ENCODE data around the gene KLK5.
"Not testable (repeated sequence)": the region's sequence is repeated elsewhere in the genome, so short reads cannot be mapped to it uniquely, and the experiment has no call there.

KLK5 gene

GRCh38 chr19:50952910-50953309 is at the start of gene KLK5:
Gene KLK5 (minus strand): TSS chr19:50953038. CDS start chr19:50952657, 381 bp downstream.
- Histone ChIP-seq H3K4me1 (no peaks in the 10 kb centered on the region), H3K4me3 (no peak within 1 kb of the TSS), H3K4me2 (no peak within 1 kb of the TSS), H3K9ac (no peak within 1 kb of the TSS), H3K9me3 (no peaks in the 10 kb centered on the region), H3K36me3 (no peaks in the 10 kb centered on the region), H3K27me3 (no peaks in the 10 kb centered on the region), H3K27ac (no peak within 1 kb of the TSS), H4K20me1 (no peaks in the 10 kb centered on the region)
- no peak for TF ChIP-seq Cebpa-rat (IDR thresholded peaks at IDR 0.05)

GRCh38 chr19:51002089-51002532 is 49.3 kb upstream of the KLK5 start:
- Histone ChIP-seq H3K9me3 (no peaks in the 10 kb centered on the region), H3K4me3 (no peak overlapping the region), H3K27ac (no peak overlapping the region), H3K4me1 (peaks cover 12% of the 10 kb centered on the region), H3K36me3 (no peaks in the 10 kb centered on the region), H3K27me3 (no peaks in the 10 kb centered on the region), H3K9ac (no peak overlapping the region), H3K4me2 (peak overlapping the region; percentile 42), H4K20me1 (no peaks in the 10 kb centered on the region)
- TF ChIP-seq Cebpa-rat (IDR thresholded peaks at IDR 0.05), result no peak

GRCh38 chr19:51001515-51001914 is 48.7 kb upstream of the KLK5 start, which contains the start of gene KLK8:
Gene KLK8 (minus strand): TSS chr19:51001604. CDS start chr19:51001167, 437 bp downstream.
- H3K4me3 ChIP-seq, result no peak within 1 kb of the TSS
- peaks cover 12% of the 10 kb centered on the region for H3K4me1 ChIP-seq
- no peak within 1 kb of the TSS for H3K27ac ChIP-seq
- H3K9me3 ChIP-seq, result no peaks in the 10 kb centered on the region
- no peaks in the 10 kb centered on the region for H4K20me1 ChIP-seq
- no peaks in the 10 kb centered on the region for H3K27me3 ChIP-seq
- H3K4me2 ChIP-seq, result peak within 1 kb of the TSS; percentile 42
- no peaks in the 10 kb centered on the region for H3K36me3 ChIP-seq
- H3K9ac ChIP-seq, result no peak within 1 kb of the TSS
- no peak for TF ChIP-seq Cebpa-rat (IDR thresholded peaks at IDR 0.05)

GRCh38 chr19:51000981-51001380 is 48.1 kb upstream of the KLK5 start:
- Histone ChIP-seq H3K9ac (no peak overlapping the region), H3K9me3 (no peaks in the 10 kb centered on the region), H3K36me3 (no peaks in the 10 kb centered on the region), H3K4me1 (peaks cover 12% of the 10 kb centered on the region), H3K4me3 (no peak overlapping the region), H3K27ac (no peak overlapping the region), H4K20me1 (no peaks in the 10 kb centered on the region), H3K27me3 (no peaks in the 10 kb centered on the region), H3K4me2 (no peak overlapping the region)
- no peak for TF ChIP-seq Cebpa-rat (IDR thresholded peaks at IDR 0.05)

- H3K9me3 ChIP-seq, result no peaks in the 10 kb centered on the region
- H3K27ac ChIP-seq, result no peak overlapping the region
- H3K4me1 ChIP-seq, result peaks cover 12% of the 10 kb centered on the region
- H3K36me3 ChIP-seq, result no peaks in the 10 kb centered on the region
- H4K20me1 ChIP-seq, result no peaks in the 10 kb centered on the region
- H3K4me2 ChIP-seq, result no peak overlapping the region
- H3K27me3 ChIP-seq, result no peaks in the 10 kb centered on the region
- H3K4me3 ChIP-seq, result no peak overlapping the region
- no peak overlapping the region for H3K9ac ChIP-seq
- no peak for TF ChIP-seq Cebpa-rat (IDR thresholded peaks at IDR 0.05)
Observed at GRCh38 chr19:51000426-51000825, 47.6 kb upstream of the KLK5 start.

- no peaks in the 10 kb centered on the region for H3K36me3 ChIP-seq
- H3K9ac ChIP-seq, result no peak overlapping the region
- H3K9me3 ChIP-seq, result peaks cover 5% of the 10 kb centered on the region
- no peak overlapping the region for H3K4me2 ChIP-seq
- peaks cover 12% of the 10 kb centered on the region for H3K4me1 ChIP-seq
- no peaks in the 10 kb centered on the region for H4K20me1 ChIP-seq
- H3K4me3 ChIP-seq, result no peak overlapping the region
- no peaks in the 10 kb centered on the region for H3K27me3 ChIP-seq
- TF ChIP-seq Cebpa-rat (IDR thresholded peaks at IDR 0.05), result no peak
- H3K27ac ChIP-seq, result no peak overlapping the region
Observed at GRCh38 chr19:50998686-50999085, 45.8 kb upstream of the KLK5 start.

GRCh38 chr19:50998061-50998460 is 45.2 kb upstream of the KLK5 start:
- Histone ChIP-seq H3K27ac (no peak overlapping the region), H4K20me1 (no peaks in the 10 kb centered on the region), H3K4me3 (no peak overlapping the region), H3K9me3 (peaks cover 5% of the 10 kb centered on the region), H3K4me2 (no peak overlapping the region), H3K9ac (no peak overlapping the region), H3K27me3 (no peaks in the 10 kb centered on the region), H3K4me1 (peaks cover 12% of the 10 kb centered on the region), H3K36me3 (no peaks in the 10 kb centered on the region)
- TF ChIP-seq Cebpa-rat (IDR thresholded peaks at IDR 0.05), result no peak

- H4K20me1 ChIP-seq, result no peaks in the 10 kb centered on the region
- H3K4me3 ChIP-seq, result no peak overlapping the region
- peaks cover 5% of the 10 kb centered on the region for H3K9me3 ChIP-seq
- H3K36me3 ChIP-seq, result no peaks in the 10 kb centered on the region
- no peak for TF ChIP-seq Cebpa-rat (IDR thresholded peaks at IDR 0.05)
- H3K9ac ChIP-seq, result no peak overlapping the region
- H3K4me1 ChIP-seq, result no peaks in the 10 kb centered on the region
- H3K4me2 ChIP-seq, result no peak overlapping the region
- H3K27ac ChIP-seq, result no peak overlapping the region
- H3K27me3 ChIP-seq, result no peaks in the 10 kb centered on the region
Observed at GRCh38 chr19:50994129-50994528, 41.3 kb upstream of the KLK5 start.

GRCh38 chr19:50992666-50993035 is 39.8 kb upstream of the KLK5 start:
- H3K9me3 ChIP-seq, result peaks cover 5% of the 10 kb centered on the region
- no peaks in the 10 kb centered on the region for H4K20me1 ChIP-seq
- H3K9ac ChIP-seq, result no peak overlapping the region
- no peak overlapping the region for H3K27ac ChIP-seq
- no peaks in the 10 kb centered on the region for H3K36me3 ChIP-seq
- no peak overlapping the region for H3K4me3 ChIP-seq
- H3K4me2 ChIP-seq, result no peak overlapping the region
- H3K4me1 ChIP-seq, result no peaks in the 10 kb centered on the region
- no peak for TF ChIP-seq Cebpa-rat (IDR thresholded peaks at IDR 0.05)
- H3K27me3 ChIP-seq, result no peaks in the 10 kb centered on the region

GRCh38 chr19:50984416-50984815 is 31.6 kb upstream of the KLK5 start:
- not testable (repeated sequence) for H3K27me3 ChIP-seq, H3K27ac ChIP-seq, H3K36me3 ChIP-seq, H3K4me3 ChIP-seq, H3K4me2 ChIP-seq, H3K9me3 ChIP-seq, H4K20me1 ChIP-seq, H3K9ac ChIP-seq, H3K4me1 ChIP-seq

- H3K4me3 ChIP-seq, result no peak within 1 kb of the TSS
- TF ChIP-seq Cebpa-rat (IDR thresholded peaks at IDR 0.05), result no peak
- no peak within 1 kb of the TSS for H3K9ac ChIP-seq
- no peaks in the 10 kb centered on the region for H4K20me1 ChIP-seq
- H3K27ac ChIP-seq, result no peak within 1 kb of the TSS
- H3K9me3 ChIP-seq, result no peaks in the 10 kb centered on the region
- H3K27me3 ChIP-seq, result 0 out of 2 replicates have a peak, but pooled peaks cover 8% of the 10 kb centered on the region
- no peak within 1 kb of the TSS for H3K4me2 ChIP-seq
- no peaks in the 10 kb centered on the region for H3K36me3 ChIP-seq
- no peaks in the 10 kb centered on the region for H3K4me1 ChIP-seq
Observed at GRCh38 chr19:50983625-50984292, 30.9 kb upstream of the KLK5 start, which contains the start of gene KLK7. Gene KLK7 (minus strand): TSS chr19:50983917. CDS start chr19:50982399, 1,518 bp downstream.
